Peyer's patch (tissue), 4 donors: ENCODE results near the gene TMEM145.

ENCODE experiments used
- POLR2A ChIP-seq, 2 donors: fragments of 450-650 bp; IDR thresholded peaks; one replicate each; pipeline ENCODE4 v1.5.1; 2017; ENCODE audit warnings: antibody characterized with exemption in 2 of 2, mild to moderate bottlenecking in 2 of 2, moderate library complexity in 2 of 2
- TF ChIP-seq, protein P1 (sequence below), 6 experiments: fragments of 450-650 bp in 4 of 6; fragments of 200-600 bp in 2 of 6; sonication (generic) in 1 of 6; IDR thresholded peaks; one replicate each; pipeline ENCODE4 v1.5.1; 2017 to 2019; ENCODE audit warnings: antibody characterized with exemption in 6 of 6, mild to moderate bottlenecking in 3 of 6, moderate library complexity in 1 of 6

DNA sequence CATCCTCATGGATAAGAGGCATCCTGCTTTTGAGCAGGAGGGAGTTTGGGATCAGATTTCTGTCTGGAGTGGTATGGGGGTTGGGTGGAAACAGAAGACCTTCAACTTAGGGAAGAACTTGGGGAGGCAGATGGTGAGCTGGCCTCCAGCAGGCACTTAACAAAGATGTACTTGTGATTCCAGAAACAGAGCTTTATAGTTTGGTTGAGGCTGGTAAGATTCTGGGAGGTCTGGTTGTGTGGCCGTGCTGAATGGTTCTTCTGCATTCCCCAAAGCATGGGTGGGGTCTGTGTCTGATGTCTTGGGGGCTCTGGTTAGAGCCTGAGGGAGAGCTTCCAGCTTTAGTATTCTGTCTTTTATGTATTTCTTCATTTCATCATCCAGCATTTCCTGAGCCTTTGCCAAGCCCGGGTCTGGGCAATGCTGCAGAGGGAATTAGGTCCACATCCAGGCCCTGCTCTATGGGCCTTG, 17.2 kb downstream of the TMEM145 start:
- TF ChIP-seq, protein P1, sequence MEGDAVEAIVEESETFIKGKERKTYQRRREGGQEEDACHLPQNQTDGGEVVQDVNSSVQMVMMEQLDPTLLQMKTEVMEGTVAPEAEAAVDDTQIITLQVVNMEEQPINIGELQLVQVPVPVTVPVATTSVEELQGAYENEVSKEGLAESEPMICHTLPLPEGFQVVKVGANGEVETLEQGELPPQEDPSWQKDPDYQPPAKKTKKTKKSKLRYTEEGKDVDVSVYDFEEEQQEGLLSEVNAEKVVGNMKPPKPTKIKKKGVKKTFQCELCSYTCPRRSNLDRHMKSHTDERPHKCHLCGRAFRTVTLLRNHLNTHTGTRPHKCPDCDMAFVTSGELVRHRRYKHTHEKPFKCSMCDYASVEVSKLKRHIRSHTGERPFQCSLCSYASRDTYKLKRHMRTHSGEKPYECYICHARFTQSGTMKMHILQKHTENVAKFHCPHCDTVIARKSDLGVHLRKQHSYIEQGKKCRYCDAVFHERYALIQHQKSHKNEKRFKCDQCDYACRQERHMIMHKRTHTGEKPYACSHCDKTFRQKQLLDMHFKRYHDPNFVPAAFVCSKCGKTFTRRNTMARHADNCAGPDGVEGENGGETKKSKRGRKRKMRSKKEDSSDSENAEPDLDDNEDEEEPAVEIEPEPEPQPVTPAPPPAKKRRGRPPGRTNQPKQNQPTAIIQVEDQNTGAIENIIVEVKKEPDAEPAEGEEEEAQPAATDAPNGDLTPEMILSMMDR (IDR thresholded peaks at IDR 0.05) = no peak
- no peak for TF ChIP-seq POLR2A (IDR thresholded peaks at IDR 0.05)
